Stimulated activated naive CD4-positive, alpha-beta T cell (primary cell): ENCODE results near the gene ADAMTSL2.
A peak's percentile ranks its signal among the peaks of the same experiment; 100 is the strongest.
"Not testable (repeated sequence)": the region's sequence is repeated elsewhere in the genome, so short reads cannot be mapped to it uniquely, and the experiment has no call there.

Experiments used
- DNase-seq, 6 experiments: peaks; one replicate each; lab custom pipeline; 2025; lab: John Stamatoyannopoulos, UW

The ADAMTSL2 gene

GRCh38 chr9:133558191-133559126, 24.0 kb downstream of the ADAMTSL2 start:
- DNase-seq = no peak

GRCh38 chr9:133560311-133560710, 25.8 kb downstream of the ADAMTSL2 start:
- DNase-seq = no peak

GRCh38 chr9:133560944-133561343, 26.4 kb downstream of the ADAMTSL2 start:
- no peak for DNase-seq

- no peak for DNase-seq
Observed at GRCh38 chr9:133561976-133562554, 27.6 kb downstream of the ADAMTSL2 start.

GRCh38 chr9:133562611-133563290, 28.2 kb downstream of the ADAMTSL2 start:
- no peak for DNase-seq

- peak in 1 of 6 experiments; percentile 12 for DNase-seq
Observed at GRCh38 chr9:133563291-133563796, 28.8 kb downstream of the ADAMTSL2 start.

- not testable (repeated sequence) for DNase-seq
Observed at GRCh38 chr9:133563814-133564213, 29.3 kb downstream of the ADAMTSL2 start.

- no peak for DNase-seq
Observed at GRCh38 chr9:133564451-133565116, 30.1 kb downstream of the ADAMTSL2 start.

- no peak for DNase-seq
Observed at GRCh38 chr9:133566382-133566781, 31.9 kb downstream of the ADAMTSL2 start.

- no peak for DNase-seq
Observed at GRCh38 chr9:133566817-133567216, 32.3 kb downstream of the ADAMTSL2 start.

GRCh38 chr9:133568186-133568585, 33.7 kb downstream of the ADAMTSL2 start:
- no peak for DNase-seq

- no peak for DNase-seq
Observed at GRCh38 chr9:133569121-133569785, 34.7 kb downstream of the ADAMTSL2 start.

- DNase-seq = no peak
Observed at GRCh38 chr9:133569891-133570690, 35.6 kb downstream of the ADAMTSL2 start.

GRCh38 chr9:133570691-133571080, 36.2 kb downstream of the ADAMTSL2 start:
- no peak for DNase-seq

- DNase-seq = no peak
Observed at GRCh38 chr9:133571391-133571890, 36.9 kb downstream of the ADAMTSL2 start.

GRCh38 chr9:133571896-133572595, 37.5 kb downstream of the ADAMTSL2 start:
- DNase-seq = no peak

- DNase-seq = no peak
Observed at GRCh38 chr9:133572821-133573361, 38.4 kb downstream of the ADAMTSL2 start.

- DNase-seq = no peak
Observed at GRCh38 chr9:133573791-133574515, 39.4 kb downstream of the ADAMTSL2 start.

- no peak for DNase-seq
Observed at GRCh38 chr9:133574771-133575170, 40.3 kb downstream of the ADAMTSL2 start.
